Muscle of back (tissue), 10 donors: ENCODE measurements around the gene SVOP. TPM values are rescaled to one million over a fixed set of nuclear protein-coding genes. Genes with fewer than 3 reads are reported as not detected.

Experiments
- polyA plus RNA-seq, 10 donors: library from polyadenylated mRNA; unstranded; fragments of 120-200 nt; gene quantifications; one replicate each; pipeline ENCODE4 v1.2.1, GENCODE V29; 2013; ENCODE audit not compliant: insufficient read length in 10 of 10

Gene SVOP
- polyA plus RNA-seq, 10 donors, result 0.09 to 0.60 (median 0.24) TPM

Other genes starting within 250 kb of the SVOP start
- 10 to 100 TPM; 16.7 to 22.6 (median 19.7) TPM for gene SSH1, start 163.5 kb downstream of the SVOP start, polyA plus RNA-seq
- under 1 TPM in 7 of 10 donors, not detected in 3; 0.08 to 0.96 (median 0.16) TPM for gene DAO, start 141.0 kb downstream of the SVOP start, polyA plus RNA-seq
- 10 to 100 TPM; 10.2 to 17.3 (median 13.2) TPM for gene USP30, start 31.5 kb upstream of the SVOP start, polyA plus RNA-seq
- 10 to 100 TPM; 18.8 to 24.5 (median 20.8) TPM for gene ALKBH2, start 72.4 kb upstream of the SVOP start, polyA plus RNA-seq
- gene UNG, start 76.5 kb upstream of the SVOP start, polyA plus RNA-seq, result 10 to 100 TPM; 19.5 to 32.3 (median 23.9) TPM
- gene ACACB, start 95.5 kb upstream of the SVOP start, polyA plus RNA-seq, result 10 to 100 TPM in 3 of 10 donors, 1 to 10 TPM in 7; 4.6 to 13.3 (median 7.9) TPM